ENCODE data around the gene MICAL2. TPM values are rescaled to one million over a fixed set of nuclear protein-coding genes. Genes with fewer than 3 reads are reported as not detected.
A peak's percentile ranks its signal among the peaks of the same experiment; 100 is the strongest.

Gene MICAL2
- total RNA-seq, 1 experiment from 2014 or later, result 37.4 TPM

DNA sequence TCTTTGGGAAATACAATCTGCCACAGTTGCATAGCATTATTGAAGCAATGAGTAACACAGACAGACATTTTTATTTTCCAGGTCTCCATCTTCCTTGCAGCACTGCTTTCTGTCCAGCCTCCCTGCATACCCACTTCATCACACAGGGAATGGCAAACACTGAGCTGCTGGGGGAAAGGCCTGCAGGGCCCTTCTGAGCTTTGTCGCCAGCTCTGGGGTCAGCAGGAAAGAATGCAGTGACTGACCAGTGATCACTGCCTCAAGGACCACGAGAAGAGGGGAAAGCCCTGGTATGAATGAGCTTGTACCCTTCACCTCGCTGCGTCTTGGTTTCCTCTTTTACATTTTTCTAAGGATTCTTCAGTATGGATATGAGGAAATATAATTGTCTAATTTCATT lies 21.3 kb upstream of the MICAL2 start:
- Histone ChIP-seq H3K9me2 (ENCODE audit: insufficient read depth) (no peaks in the 10 kb centered on the region), H3K27ac (ENCODE audit: low read depth, low read length) (peak overlapping the region; percentile 86; the same call in 1 of the 2 replicates), H4K20me1 (ENCODE audit: insufficient read depth) (no peaks in the 10 kb centered on the region), H3K4me3 (replicated peaks in 1 of 2; ENCODE audit: low read depth in 1 of 2, low read length in 2 of 2) (no peak overlapping the region), H3K4me2 (ENCODE audit: low read length) (no peak overlapping the region), H3K9ac (ENCODE audit: low read length) (peak overlapping the region; percentile 19; the same call in 1 of the 2 replicates), H3K27me3 (ENCODE audit: insufficient read depth, low read length) (no peaks in the 10 kb centered on the region), H3K4me1 (ENCODE audit: control insufficient read depth in 1 of 2, insufficient read depth in 2 of 2, low read length in 2 of 2) (peaks cover 48 to 72% of the 10 kb centered on the region in 2 experiments), H3K36me3 (ENCODE audit: control insufficient read depth in 1 of 2, insufficient read depth in 2 of 2, low read length in 2 of 2) (no peaks in the 10 kb centered on the region), H3K79me2 (ENCODE audit: insufficient read depth, low read length) (no peaks in the 10 kb centered on the region), H3K9me3 (ENCODE audit: control insufficient read depth in 1 of 2, insufficient read depth in 1 of 2, low read depth in 1 of 2, low read length in 2 of 2) (no peaks in the 10 kb centered on the region), H2AFZ (ENCODE audit: low read depth, low read length, poor library complexity, severe bottlenecking) (no peak overlapping the region)
- BruUV-seq (replicated peaks), result no TSS peak
- POLR2A ChIA-PET, result interaction anchor here (0.6 to 1.8 kb wide), 4 partner anchors 19 to 1784 kb away, joined by 3 to 9 read pairs (median 4); partner anchors contain the start of gene ADM
- intact Hi-C loops (cut with micrococcal nuclease), result loop anchor here (5.0 to 10.0 kb wide), 2 partner anchors 93 to 146 kb away; no protein-coding TSS in a partner anchor
- TF ChIP-seq, protein P1, sequence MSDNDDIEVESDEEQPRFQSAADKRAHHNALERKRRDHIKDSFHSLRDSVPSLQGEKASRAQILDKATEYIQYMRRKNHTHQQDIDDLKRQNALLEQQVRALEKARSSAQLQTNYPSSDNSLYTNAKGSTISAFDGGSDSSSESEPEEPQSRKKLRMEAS (IDR thresholded peaks at IDR 0.05), result no peak
- no peak for TF ChIP-seq YY1 (IDR thresholded peaks at IDR 0.05; ENCODE audit: extremely low read depth, insufficient replicate concordance, low read depth, low read length)
- no peak for TF ChIP-seq REST (IDR thresholded peaks at IDR 0.05; ENCODE audit: low read depth)
- no peak for TF ChIP-seq EZH2 (IDR thresholded peaks at IDR 0.05)
- no peak for TF ChIP-seq CBX3 (IDR thresholded peaks at IDR 0.05; ENCODE audit: low read depth)
- no peak for TF ChIP-seq POLR2A (IDR thresholded peaks at IDR 0.05; ENCODE audit: borderline replicate concordance, extremely low read depth, insufficient read depth, insufficient read length)
- no peak for TF ChIP-seq CTCF (IDR thresholded peaks at IDR 0.05 in 2 of 3, conservative IDR thresholded peaks at IDR 0.05 in 1 of 3; ENCODE audit: borderline replicate concordance in 1 of 3, insufficient read depth in 1 of 3, low read depth in 2 of 3, low read length in 2 of 3)
- no peak for TF ChIP-seq CEBPB (IDR thresholded peaks at IDR 0.05; ENCODE audit: low read depth)
- TF ChIP-seq ATF3 (IDR thresholded peaks at IDR 0.05), result no peak
- RAD21 ChIA-PET (ENCODE audit: low non-redundant PET in 1 of 2, low total read pairs in 2 of 2, uncharacterized antibody in 2 of 2, unreplicated experiment in 2 of 2), result no interaction called here
- no peak for ATAC-seq
- CTCF ChIA-PET, result no interaction called here
- no peak for DNase-seq (ENCODE audit: low read depth, low spot score)

All from HCT116 (cell line).